Measurements from ENCODE around the gene SHROOM2.

The SHROOM2 gene

GRCh38 chrX:9906919-9907318, 120.7 kb downstream of the SHROOM2 start:
- DNase-seq = no peak

- DNase-seq = peak; percentile 37
These were observed 121.6 kb downstream of the SHROOM2 start for GRCh38 chrX:9907645-9908387.

GRCh38 chrX:9909254-9909653, 123.0 kb downstream of the SHROOM2 start:
- DNase-seq = no peak

- DNase-seq = no peak
These were observed 125.3 kb downstream of the SHROOM2 start for GRCh38 chrX:9911487-9911886.

- DNase-seq = no peak
These were observed 126.3 kb downstream of the SHROOM2 start for GRCh38 chrX:9912351-9913145.

- no peak for DNase-seq
These were observed 126.9 kb downstream of the SHROOM2 start for GRCh38 chrX:9913146-9913433.

- DNase-seq = no peak
These were observed 131.6 kb downstream of the SHROOM2 start for GRCh38 chrX:9917861-9918260.

GRCh38 chrX:9919632-9920172, 133.5 kb downstream of the SHROOM2 start:
- DNase-seq = no peak

GRCh38 chrX:9921407-9921806, 135.2 kb downstream of the SHROOM2 start:
- DNase-seq = no peak

GRCh38 chrX:9923357-9923756, 137.1 kb downstream of the SHROOM2 start:
- DNase-seq = no peak

- no peak for DNase-seq
These were observed 139.8 kb downstream of the SHROOM2 start for GRCh38 chrX:9926002-9926401.

- DNase-seq = no peak
These were observed 141.7 kb downstream of the SHROOM2 start for GRCh38 chrX:9927698-9928482.

GRCh38 chrX:9935436-9935835, 149.2 kb downstream of the SHROOM2 start:
- no peak for DNase-seq

GRCh38 chrX:9937761-9938160, 151.5 kb downstream of the SHROOM2 start:
- DNase-seq = no peak

- DNase-seq = no peak
These were observed 152.3 kb downstream of the SHROOM2 start for GRCh38 chrX:9938516-9938915.

- DNase-seq = no peak
These were observed 154.2 kb downstream of the SHROOM2 start for GRCh38 chrX:9940421-9940820.

GRCh38 chrX:9942086-9942485, 155.9 kb downstream of the SHROOM2 start:
- peak; percentile 33 for DNase-seq

- no peak for DNase-seq
These were observed 157.2 kb downstream of the SHROOM2 start for GRCh38 chrX:9943420-9943819.

- DNase-seq = no peak
These were observed 161.0 kb downstream of the SHROOM2 start for GRCh38 chrX:9947131-9947794.

GRCh38 chrX:9948406-9948805, 162.2 kb downstream of the SHROOM2 start:
- no peak for DNase-seq

GRCh38 chrX:9952300-9952699, 166.1 kb downstream of the SHROOM2 start:
- no peak for DNase-seq

- peak; percentile 13 for DNase-seq
These were observed 167.2 kb downstream of the SHROOM2 start for GRCh38 chrX:9953396-9953795.

GRCh38 chrX:9955506-9955905, 169.3 kb downstream of the SHROOM2 start:
- no peak for DNase-seq

Measured in suppressor macrophage treated with lipopolysaccharide for 4 hours (primary cell).